ENCODE results near the gene PRR13. TPM values are rescaled to one million over a fixed set of nuclear protein-coding genes. Genes with fewer than 3 reads are reported as not detected.
"Not testable (repeated sequence)": the region's sequence is repeated elsewhere in the genome, so short reads cannot be mapped to it uniquely, and the experiment has no call there.

PRR13 gene
- total and polyA plus RNA-seq, 2 experiments from 2014 or later, result 150 to 457 TPM

DNA sequence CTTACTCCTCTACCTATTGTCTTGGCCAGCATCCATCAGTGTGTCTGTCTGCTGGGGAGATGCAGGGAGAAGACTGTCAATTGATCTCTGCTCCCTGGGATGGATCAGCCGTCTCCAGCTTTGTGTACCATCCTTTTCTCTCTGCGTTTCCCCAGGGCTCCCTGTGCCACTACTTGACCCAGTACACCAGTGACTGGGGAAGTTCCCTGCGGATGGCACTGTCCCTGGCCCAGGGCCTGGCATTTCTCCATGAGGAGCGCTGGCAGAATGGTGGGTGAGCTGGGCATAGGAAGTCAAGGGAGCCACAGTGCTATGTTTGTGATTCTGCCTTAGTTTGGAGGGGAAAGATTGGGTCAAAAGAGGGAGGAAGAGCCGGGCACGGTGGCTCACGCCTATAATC is 12.8 kb upstream of the PRR13 start:
- Histone ChIP-seq H3K4me3 (no peak overlapping the region), H3K4me2 (peak overlapping the region; percentile 48), H2AFZ (no peak overlapping the region), H3K9me2 (replicated peaks; ENCODE audit: insufficient read depth) (no peaks in the 10 kb centered on the region), H3K27ac (peak overlapping the region; percentile 80), H4K20me1 (ENCODE audit: insufficient read depth, poor library complexity, severe bottlenecking) (no peaks in the 10 kb centered on the region), H3K4me1 (ENCODE audit: insufficient read depth) (peaks cover 29% of the 10 kb centered on the region), H3K9me3 (ENCODE audit: low read depth) (no peaks in the 10 kb centered on the region), H3K36me3 (replicated peaks; ENCODE audit: insufficient read depth, low read depth) (no peaks in the 10 kb centered on the region), H3K27me3 (no peaks in the 10 kb centered on the region), H3K79me2 (peaks cover 7% of the 10 kb centered on the region)
- TF ChIP-seq, protein P1, sequence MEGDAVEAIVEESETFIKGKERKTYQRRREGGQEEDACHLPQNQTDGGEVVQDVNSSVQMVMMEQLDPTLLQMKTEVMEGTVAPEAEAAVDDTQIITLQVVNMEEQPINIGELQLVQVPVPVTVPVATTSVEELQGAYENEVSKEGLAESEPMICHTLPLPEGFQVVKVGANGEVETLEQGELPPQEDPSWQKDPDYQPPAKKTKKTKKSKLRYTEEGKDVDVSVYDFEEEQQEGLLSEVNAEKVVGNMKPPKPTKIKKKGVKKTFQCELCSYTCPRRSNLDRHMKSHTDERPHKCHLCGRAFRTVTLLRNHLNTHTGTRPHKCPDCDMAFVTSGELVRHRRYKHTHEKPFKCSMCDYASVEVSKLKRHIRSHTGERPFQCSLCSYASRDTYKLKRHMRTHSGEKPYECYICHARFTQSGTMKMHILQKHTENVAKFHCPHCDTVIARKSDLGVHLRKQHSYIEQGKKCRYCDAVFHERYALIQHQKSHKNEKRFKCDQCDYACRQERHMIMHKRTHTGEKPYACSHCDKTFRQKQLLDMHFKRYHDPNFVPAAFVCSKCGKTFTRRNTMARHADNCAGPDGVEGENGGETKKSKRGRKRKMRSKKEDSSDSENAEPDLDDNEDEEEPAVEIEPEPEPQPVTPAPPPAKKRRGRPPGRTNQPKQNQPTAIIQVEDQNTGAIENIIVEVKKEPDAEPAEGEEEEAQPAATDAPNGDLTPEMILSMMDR (IDR thresholded peaks at IDR 0.05; ENCODE audit: poor library complexity), result no peak
- TF ChIP-seq EZH2 (IDR thresholded peaks at IDR 0.05; ENCODE audit: borderline replicate concordance) (no peak), EZH2phosphoT487 (IDR thresholded peaks at IDR 0.05; ENCODE audit: low read depth, severe bottlenecking, unreplicated experiment) (no peak)
- WGBS (ENCODE audit: low lambda C conversion rate, missing lambda C conversion rate), result 91% methylated on average over 7 of the region's 7 CpGs
- DNase-seq (ENCODE audit: low spot score), result no peak

DNA sequence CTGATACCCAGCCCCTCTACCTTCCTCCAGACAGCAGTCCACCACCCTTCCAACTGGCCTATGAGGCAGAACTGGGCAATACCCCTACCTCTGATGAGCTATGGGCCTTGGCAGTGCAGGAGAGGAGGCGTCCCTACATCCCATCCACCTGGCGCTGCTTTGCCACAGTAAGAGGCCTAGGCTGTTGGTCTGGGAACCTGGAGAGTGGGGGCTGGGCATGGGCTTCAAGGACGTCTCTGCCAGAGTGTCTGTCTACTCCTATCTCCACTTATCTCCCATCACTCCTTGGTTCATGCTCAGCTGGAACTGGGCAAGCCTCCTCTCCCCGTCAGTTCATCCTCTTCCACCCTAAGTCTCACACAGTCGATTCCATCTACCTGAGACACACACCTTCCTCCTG is 11.4 kb upstream of the PRR13 start:
- no peak for DNase-seq (ENCODE audit: low spot score)
- Histone ChIP-seq H3K4me3 (no peak overlapping the region), H3K9me2 (replicated peaks; ENCODE audit: insufficient read depth) (no peaks in the 10 kb centered on the region), H3K27me3 (no peaks in the 10 kb centered on the region), H2AFZ (no peak overlapping the region), H3K36me3 (replicated peaks; ENCODE audit: insufficient read depth, low read depth) (no peaks in the 10 kb centered on the region), H3K9me3 (ENCODE audit: low read depth) (no peaks in the 10 kb centered on the region), H3K4me2 (no peak overlapping the region), H3K4me1 (ENCODE audit: insufficient read depth) (peaks cover 19% of the 10 kb centered on the region), H4K20me1 (ENCODE audit: insufficient read depth, poor library complexity, severe bottlenecking) (no peaks in the 10 kb centered on the region), H3K27ac (no peak overlapping the region), H3K79me2 (peaks cover 7% of the 10 kb centered on the region)
- no peak for TF ChIP-seq EZH2phosphoT487 (IDR thresholded peaks at IDR 0.05; ENCODE audit: low read depth, severe bottlenecking, unreplicated experiment)
- TF ChIP-seq EZH2 (IDR thresholded peaks at IDR 0.05; ENCODE audit: borderline replicate concordance), result no peak
- TF ChIP-seq, protein P1 (IDR thresholded peaks at IDR 0.05; ENCODE audit: poor library complexity), result no peak
- WGBS (ENCODE audit: low lambda C conversion rate, missing lambda C conversion rate), result 81% methylated on average over 5 of the region's 5 CpGs

DNA sequence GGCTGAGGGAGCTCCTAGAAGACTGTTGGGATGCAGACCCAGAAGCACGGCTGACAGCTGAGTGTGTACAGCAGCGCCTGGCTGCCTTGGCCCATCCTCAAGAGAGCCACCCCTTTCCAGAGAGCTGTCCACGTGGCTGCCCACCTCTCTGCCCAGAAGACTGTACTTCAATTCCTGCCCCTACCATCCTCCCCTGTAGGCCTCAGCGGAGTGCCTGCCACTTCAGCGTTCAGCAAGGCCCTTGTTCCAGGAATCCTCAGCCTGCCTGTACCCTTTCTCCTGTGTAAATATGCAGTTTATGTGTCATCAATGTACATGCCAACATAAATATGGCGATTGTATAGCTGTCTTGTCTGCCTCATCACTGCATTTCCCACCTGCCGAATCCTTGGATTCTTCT is 10.3 kb upstream of the PRR13 start:
- Histone ChIP-seq H3K9me3 (ENCODE audit: low read depth) (no peaks in the 10 kb centered on the region), H2AFZ (no peak overlapping the region), H3K27me3 (no peaks in the 10 kb centered on the region), H3K79me2 (peaks cover 2% of the 10 kb centered on the region), H4K20me1 (ENCODE audit: insufficient read depth, poor library complexity, severe bottlenecking) (no peaks in the 10 kb centered on the region), H3K9me2 (replicated peaks; ENCODE audit: insufficient read depth) (no peaks in the 10 kb centered on the region), H3K4me3 (no peak overlapping the region), H3K4me1 (ENCODE audit: insufficient read depth) (peaks cover 12% of the 10 kb centered on the region), H3K36me3 (replicated peaks; ENCODE audit: insufficient read depth, low read depth) (no peaks in the 10 kb centered on the region), H3K27ac (no peak overlapping the region), H3K4me2 (no peak overlapping the region)
- DNase-seq (ENCODE audit: low spot score), result no peak
- TF ChIP-seq EZH2 (IDR thresholded peaks at IDR 0.05; ENCODE audit: borderline replicate concordance) (no peak), EZH2phosphoT487 (IDR thresholded peaks at IDR 0.05; ENCODE audit: low read depth, severe bottlenecking, unreplicated experiment) (no peak)
- TF ChIP-seq, protein P1 (IDR thresholded peaks at IDR 0.05; ENCODE audit: poor library complexity), result no peak
- 85% methylated on average over 7 of the region's 7 CpGs for WGBS (ENCODE audit: low lambda C conversion rate, missing lambda C conversion rate)

DNA sequence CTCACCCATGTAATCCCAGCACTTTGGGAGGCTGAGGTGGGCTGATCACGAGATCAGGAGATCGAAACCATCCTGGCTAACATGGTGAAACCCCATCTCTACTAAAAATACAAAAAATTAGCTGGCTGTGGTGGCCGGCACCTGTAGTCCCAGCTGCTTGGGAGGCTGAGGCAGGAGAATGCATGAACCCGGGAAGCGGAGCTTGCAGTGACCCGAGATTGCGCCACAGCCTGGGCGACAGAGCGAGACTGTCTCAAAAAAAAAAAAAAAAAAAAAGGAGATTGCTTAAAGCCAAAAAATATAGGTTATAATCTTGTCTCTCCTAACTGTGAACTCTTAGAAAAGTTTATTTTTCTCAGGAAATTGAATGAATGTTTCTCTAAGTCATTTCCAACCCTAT is 6.2 kb upstream of the PRR13 start:
- DNase-seq (ENCODE audit: low spot score); H3K27ac ChIP-seq; H3K79me2 ChIP-seq; H3K4me3 ChIP-seq; H3K27me3 ChIP-seq; H3K4me1 ChIP-seq (ENCODE audit: insufficient read depth); H3K4me2 ChIP-seq; H3K36me3 ChIP-seq (replicated peaks; ENCODE audit: insufficient read depth, low read depth); H2AFZ ChIP-seq; H3K9me2 ChIP-seq (replicated peaks; ENCODE audit: insufficient read depth); H3K9me3 ChIP-seq (ENCODE audit: low read depth); H4K20me1 ChIP-seq (ENCODE audit: insufficient read depth, poor library complexity, severe bottlenecking): not testable (repeated sequence)
- WGBS (ENCODE audit: low lambda C conversion rate, missing lambda C conversion rate), result 96% methylated on average over 9 of the region's 9 CpGs

DNA sequence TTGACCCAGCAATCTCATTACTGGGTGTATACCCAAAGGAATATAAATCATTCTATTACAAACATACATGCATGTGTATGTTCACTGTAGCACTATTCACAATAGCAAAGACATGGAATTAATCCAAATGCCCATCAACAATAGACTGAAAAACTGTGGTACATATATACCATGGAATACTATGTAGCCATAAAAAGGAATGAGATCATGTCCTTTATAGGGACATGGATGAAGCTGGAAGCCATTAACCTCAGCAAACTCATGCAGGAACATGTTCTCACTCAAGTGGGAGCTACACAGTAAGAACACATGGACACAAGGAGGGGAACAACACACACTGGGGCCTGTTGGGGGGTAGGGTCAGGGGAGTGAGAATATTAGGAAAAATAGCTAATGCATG is 2.0 kb upstream of the PRR13 start:
- H3K9me3 ChIP-seq (ENCODE audit: low read depth); H4K20me1 ChIP-seq (ENCODE audit: insufficient read depth, poor library complexity, severe bottlenecking); H3K27ac ChIP-seq: not testable (repeated sequence)

More for the DNA sequence above, 2.0 kb upstream of the PRR13 start:
- not testable (repeated sequence) for H3K27me3 ChIP-seq; H2AFZ ChIP-seq; H3K4me2 ChIP-seq; H3K36me3 ChIP-seq (replicated peaks; ENCODE audit: insufficient read depth, low read depth); DNase-seq (ENCODE audit: low spot score); H3K4me3 ChIP-seq; H3K4me1 ChIP-seq (ENCODE audit: insufficient read depth); H3K9me2 ChIP-seq (replicated peaks; ENCODE audit: insufficient read depth)
- peaks cover 20% of the 10 kb centered on the region for H3K79me2 ChIP-seq
